Activated naive CD8-positive, alpha-beta T cell treated with anti-CD3 and anti-CD28 coated beads, Interleukin-2, amount 50 U/mL, for 24 hours (primary cell): Measurements from ENCODE around the gene SYNDIG1.

Experiments
- ATAC-seq: fragments of 150-1000 bp; cut with Tn5 transposase; one replicate; pipeline ENCODE4 v1.10.0; 2021
- DNase-seq: peaks from one replicate; pipeline ENCODE4 v3.0.0; 2021
- H3K27ac Mint-ChIP-seq: one replicate; pipeline ENCODE4 v1.8.0; 2021; ENCODE audit warnings: mild to moderate bottlenecking, mixed read lengths
- H3K27me3 Mint-ChIP-seq: one replicate; pipeline ENCODE4 v1.8.0; 2021; ENCODE audit warnings: mixed read lengths
- H3K36me3 Mint-ChIP-seq: one replicate; pipeline ENCODE4 v1.8.0; 2021; ENCODE audit warnings: low read depth, mixed read lengths
- H3K4me1 Mint-ChIP-seq: one replicate; pipeline ENCODE4 v1.8.0; 2021; ENCODE audit warnings: mixed read lengths
- H3K4me3 Mint-ChIP-seq: one replicate; pipeline ENCODE4 v1.8.0; 2021; ENCODE audit warnings: mild to moderate bottlenecking, moderate library complexity, mixed read lengths
- H3K9me3 Mint-ChIP-seq: one replicate; pipeline ENCODE4 v1.8.0; 2021; ENCODE audit warnings: mixed read lengths

Gene SYNDIG1

DNA sequence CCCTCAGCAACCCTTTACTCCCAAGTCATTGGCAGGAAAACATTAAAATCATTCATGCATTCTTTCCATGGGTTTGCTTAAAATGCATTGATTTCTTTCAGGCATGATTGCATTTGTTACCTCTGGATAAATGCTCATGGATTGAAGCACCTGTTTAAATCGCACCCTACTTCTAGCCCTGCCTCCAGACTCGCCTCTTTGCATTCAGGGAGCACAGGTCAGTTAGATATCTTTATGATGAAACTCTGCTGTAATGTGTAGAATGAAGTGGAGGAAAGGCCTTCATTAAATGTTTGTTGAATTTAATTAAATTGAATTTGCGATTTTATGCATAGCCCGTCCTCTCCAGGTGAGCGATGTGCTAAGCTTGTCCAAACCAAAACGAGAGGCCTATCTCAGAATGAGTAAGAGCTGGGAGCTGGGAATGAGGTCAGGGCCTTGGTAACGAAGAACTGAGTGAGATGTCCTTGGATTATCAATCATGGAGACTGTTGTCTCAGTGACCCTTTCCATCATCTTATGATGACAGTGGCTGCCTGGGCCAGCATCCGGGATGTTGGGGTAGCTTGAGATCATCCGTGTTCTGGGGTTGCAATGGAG lies 210.1 kb downstream of the SYNDIG1 start:
- Mint-ChIP-seq H3K4me1 (no peaks in the 10 kb centered on the region), H3K27ac (no peak overlapping the region), H3K9me3 (no peaks in the 10 kb centered on the region), H3K27me3 (no peaks in the 10 kb centered on the region), H3K36me3 (no peaks in the 10 kb centered on the region), H3K4me3 (no peak overlapping the region)
- ATAC-seq (no peak), DNase-seq (no peak)

DNA sequence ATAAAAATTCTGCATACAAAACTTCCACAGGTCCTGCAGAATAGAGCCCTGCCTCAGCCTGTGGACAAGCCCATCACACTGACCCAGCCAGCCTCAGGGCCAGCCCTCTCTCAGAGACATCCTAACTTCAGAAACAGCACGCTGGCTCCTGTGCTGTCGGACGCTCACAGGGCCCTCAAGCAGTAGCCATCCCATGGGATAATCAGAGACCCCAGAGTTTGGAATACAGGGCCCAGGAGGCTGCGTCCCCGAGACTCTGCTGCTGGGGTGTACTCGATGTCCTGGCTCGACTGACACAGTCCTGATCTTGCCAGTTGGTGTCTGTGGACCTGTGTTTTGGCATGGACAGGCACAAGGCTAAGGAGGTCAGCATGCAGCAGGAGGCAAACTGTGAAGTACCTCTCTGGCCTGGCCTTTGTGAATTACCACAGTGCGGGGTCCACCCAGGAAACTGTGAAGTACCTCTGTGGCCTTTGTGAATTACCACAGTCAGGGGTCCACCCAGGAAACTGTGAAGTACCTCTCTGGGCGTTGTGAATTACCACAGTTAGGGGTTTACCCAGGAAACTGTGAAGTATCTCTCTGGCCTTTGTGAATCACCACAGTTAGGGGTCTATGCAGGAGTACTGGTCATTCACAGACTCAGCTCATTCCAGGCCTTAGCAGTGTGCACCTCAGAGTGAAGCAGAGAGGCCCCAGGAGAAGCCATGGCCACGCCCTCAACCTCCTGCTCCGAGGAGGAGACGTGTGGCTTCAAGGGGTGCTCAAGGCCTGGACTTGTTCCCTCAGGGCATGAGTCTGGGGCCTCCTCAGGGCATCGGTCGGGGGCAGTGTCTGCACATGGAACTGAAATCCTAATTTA lies 212.4 kb downstream of the SYNDIG1 start:
- H3K27ac Mint-ChIP-seq: no peak overlapping the region
- ATAC-seq: peak; percentile 35
- no peak for DNase-seq
- no peaks in the 10 kb centered on the region for H3K4me1 Mint-ChIP-seq
- no peaks in the 10 kb centered on the region for H3K36me3 Mint-ChIP-seq
- H3K9me3 Mint-ChIP-seq: no peaks in the 10 kb centered on the region
- H3K4me3 Mint-ChIP-seq: no peak overlapping the region
- H3K27me3 Mint-ChIP-seq: no peaks in the 10 kb centered on the region

DNA sequence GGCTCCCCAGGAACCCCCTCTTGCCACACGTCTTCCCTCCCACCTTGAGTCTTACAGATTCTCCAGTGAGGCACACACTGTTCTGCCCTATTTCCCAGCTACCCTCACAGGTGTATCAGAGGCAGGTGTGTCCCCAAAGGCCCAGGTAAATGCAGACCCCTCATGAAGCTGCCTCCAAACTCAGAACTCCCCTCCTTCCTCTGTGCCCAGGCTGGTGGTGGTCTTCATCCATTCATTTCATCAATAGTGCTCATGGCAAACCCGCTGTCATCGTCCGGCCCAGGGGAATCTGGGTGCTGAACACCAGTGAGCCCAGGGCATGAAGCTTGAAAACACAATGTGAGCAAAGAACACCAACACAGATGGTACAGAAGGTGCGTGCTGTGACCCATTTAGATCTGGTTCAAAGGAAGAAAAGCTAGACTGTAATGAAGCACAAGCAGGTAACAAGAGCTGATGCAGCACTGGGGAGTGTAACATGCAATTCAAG lies 213.1 kb downstream of the SYNDIG1 start:
- no peaks in the 10 kb centered on the region for H3K27me3 Mint-ChIP-seq
- H3K27ac Mint-ChIP-seq: no peak overlapping the region
- no peaks in the 10 kb centered on the region for H3K9me3 Mint-ChIP-seq
- no peak overlapping the region for H3K4me3 Mint-ChIP-seq
- no peak for ATAC-seq
- no peaks in the 10 kb centered on the region for H3K4me1 Mint-ChIP-seq
- DNase-seq: no peak
- H3K36me3 Mint-ChIP-seq: no peaks in the 10 kb centered on the region

DNA sequence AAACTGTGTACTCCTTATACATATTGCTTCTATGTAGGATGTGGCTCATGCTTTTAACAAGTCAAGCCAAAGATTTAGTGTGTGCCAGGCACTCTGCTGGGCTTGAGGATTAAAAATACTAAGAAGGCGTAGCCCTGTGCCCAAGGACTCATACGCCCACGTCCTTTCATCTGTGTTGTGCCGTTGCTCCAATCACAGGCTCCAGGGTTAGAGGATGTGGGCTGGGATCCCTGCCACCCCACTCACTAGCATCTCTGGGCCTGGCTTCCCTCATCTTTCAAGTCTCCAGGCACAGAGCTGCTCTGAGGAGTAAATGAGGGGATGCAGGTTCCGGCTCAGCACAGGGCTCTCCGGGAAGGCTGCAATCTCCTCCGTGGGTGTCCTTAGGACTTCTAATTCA lies 214.2 kb downstream of the SYNDIG1 start:
- ATAC-seq (no peak), DNase-seq (no peak)
- Mint-ChIP-seq H3K27ac (no peak overlapping the region), H3K4me1 (no peaks in the 10 kb centered on the region), H3K27me3 (no peaks in the 10 kb centered on the region), H3K4me3 (no peak overlapping the region), H3K36me3 (no peaks in the 10 kb centered on the region), H3K9me3 (no peaks in the 10 kb centered on the region)

DNA sequence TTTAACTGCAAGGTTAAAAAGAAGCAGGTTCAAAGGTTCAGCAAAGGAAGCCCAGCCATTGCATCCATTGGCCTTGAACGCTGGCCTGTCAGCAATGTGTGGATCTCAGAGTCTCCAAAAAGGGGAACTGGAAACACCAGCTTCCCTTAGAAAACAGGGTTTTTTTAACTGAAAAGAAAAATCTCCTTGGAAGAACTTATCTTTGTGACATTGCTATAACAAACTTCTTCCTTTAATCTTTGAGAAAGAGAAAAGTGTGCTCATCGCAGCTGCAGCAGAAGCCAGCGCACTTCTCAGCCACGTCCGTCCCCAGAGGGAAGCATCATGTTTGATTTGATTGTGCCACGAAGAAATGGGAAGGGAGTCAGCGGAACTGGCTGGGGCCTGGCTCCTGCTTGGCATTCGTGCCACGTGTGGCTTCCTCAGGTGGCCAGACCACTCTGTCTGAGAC lies 215.0 kb downstream of the SYNDIG1 start:
- H3K27me3 Mint-ChIP-seq: no peaks in the 10 kb centered on the region
- H3K27ac Mint-ChIP-seq: no peak overlapping the region
- no peak overlapping the region for H3K4me3 Mint-ChIP-seq
- ATAC-seq (no peak), DNase-seq (no peak)
- H3K36me3 Mint-ChIP-seq: peaks cover 1% of the 10 kb centered on the region
- H3K4me1 Mint-ChIP-seq: no peaks in the 10 kb centered on the region
- no peaks in the 10 kb centered on the region for H3K9me3 Mint-ChIP-seq

DNA sequence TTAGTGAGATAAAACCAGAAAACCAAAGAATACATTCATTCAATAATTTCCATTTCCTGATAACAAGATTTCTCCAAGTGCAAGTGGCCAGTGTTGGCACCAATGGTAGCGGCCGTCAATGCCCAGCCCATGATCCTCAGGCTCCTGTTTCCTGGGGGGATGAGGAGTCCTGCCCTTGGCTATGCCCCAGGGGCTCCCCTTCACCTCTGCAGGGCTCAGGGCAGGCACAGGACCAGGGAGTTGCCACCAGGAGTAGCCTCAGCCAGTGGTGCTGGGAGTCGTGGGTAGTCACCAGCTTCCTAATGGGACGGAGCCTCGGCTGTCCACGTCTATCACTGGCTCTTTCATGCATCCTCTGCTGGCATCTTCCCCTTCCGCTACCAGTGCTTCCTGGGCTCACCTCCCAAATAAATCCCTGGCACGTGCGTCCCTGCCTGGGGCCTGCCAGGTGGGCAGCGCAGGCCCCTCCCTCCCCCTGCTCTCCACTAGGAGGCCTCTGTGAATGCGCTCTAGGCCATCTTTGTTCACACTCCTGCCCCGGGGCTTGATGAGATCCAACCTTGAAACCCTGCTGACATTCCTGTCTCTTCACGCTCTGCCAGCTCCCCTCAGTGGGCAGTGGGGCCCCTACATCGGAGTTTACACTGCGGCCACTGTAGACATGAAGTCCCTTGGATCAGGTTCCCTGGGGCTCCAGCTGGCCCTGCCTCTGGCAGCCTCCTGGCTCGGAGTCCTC lies 215.7 kb downstream of the SYNDIG1 start:
- Mint-ChIP-seq H3K4me1 (no peaks in the 10 kb centered on the region), H3K9me3 (no peaks in the 10 kb centered on the region), H3K36me3 (peaks cover 1% of the 10 kb centered on the region), H3K27ac (no peak overlapping the region), H3K27me3 (peaks cover 2% of the 10 kb centered on the region), H3K4me3 (no peak overlapping the region)
- ATAC-seq (no peak), DNase-seq (no peak)

DNA sequence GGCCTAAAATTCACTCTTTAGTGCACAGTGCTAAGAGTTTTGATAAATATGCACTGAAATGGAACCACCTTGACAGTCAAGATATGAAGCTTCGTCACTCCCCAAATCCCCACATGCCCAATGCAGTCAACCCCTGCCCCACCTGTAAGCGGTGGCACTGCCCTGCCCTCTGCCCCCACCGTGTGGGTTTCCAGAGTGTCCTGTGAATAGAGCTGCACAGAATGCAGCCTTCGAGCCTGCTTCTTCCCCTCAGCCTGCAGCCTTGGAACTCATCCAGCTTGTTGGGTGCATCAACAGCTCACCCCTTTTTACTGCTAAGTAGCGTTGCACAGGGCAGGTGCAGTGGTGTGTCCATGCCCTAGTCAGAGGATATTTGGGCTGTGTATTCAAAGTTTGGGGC lies 216.3 kb downstream of the SYNDIG1 start:
- Mint-ChIP-seq H3K27me3 (peaks cover 2% of the 10 kb centered on the region), H3K4me3 (no peak overlapping the region), H3K9me3 (no peaks in the 10 kb centered on the region), H3K36me3 (peaks cover 1% of the 10 kb centered on the region), H3K27ac (no peak overlapping the region), H3K4me1 (no peaks in the 10 kb centered on the region)
- DNase-seq: no peak
- ATAC-seq: no peak

DNA sequence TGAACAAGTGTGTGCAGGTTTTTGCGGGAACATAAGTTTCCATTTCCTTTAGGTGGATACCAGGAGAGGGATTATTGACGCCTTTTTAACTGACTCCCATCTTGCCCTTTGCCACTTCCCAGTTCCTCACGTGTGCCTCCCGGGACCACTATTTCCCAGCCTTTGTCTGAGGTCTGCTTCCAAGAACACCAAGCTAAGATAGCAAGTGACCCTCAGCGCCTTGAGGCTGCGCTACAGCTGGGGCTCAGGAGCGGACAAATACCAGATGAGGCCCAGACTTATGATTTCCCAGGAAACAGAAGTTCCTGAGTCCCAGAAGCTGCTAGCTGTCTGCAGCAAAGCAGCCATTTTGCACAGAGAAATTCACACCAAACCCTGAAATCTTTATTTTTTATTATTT lies 216.7 kb downstream of the SYNDIG1 start:
- DNase-seq: no peak
- H3K27me3 Mint-ChIP-seq: peaks cover 2% of the 10 kb centered on the region
- no peaks in the 10 kb centered on the region for H3K4me1 Mint-ChIP-seq

DNA sequence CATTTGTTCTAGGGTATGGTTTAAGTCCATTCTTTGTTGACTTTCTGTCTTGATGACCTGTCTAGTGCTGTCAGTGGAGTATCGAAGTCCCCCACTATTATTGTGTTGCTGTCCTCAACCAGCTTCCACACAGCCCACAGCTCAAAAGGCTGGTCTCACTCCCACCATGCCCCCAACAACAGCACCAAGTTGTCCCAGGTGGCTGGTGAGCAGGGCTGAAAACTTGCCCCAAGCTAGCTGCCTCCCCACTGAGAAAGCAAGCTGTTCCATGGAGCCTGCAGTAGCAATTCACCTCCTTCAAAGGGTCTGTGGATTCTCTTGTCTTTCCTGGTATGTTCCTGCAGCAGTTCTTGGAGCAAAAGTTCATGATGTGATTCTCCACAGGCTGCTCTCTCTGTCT lies 221.0 kb downstream of the SYNDIG1 start:
- peaks cover 1% of the 10 kb centered on the region for H3K36me3 Mint-ChIP-seq
- H3K4me3 Mint-ChIP-seq: no peak overlapping the region
- no peaks in the 10 kb centered on the region for H3K9me3 Mint-ChIP-seq
- H3K27ac Mint-ChIP-seq: no peak overlapping the region
- DNase-seq (no peak), ATAC-seq (no peak)
- peaks cover 5% of the 10 kb centered on the region for H3K27me3 Mint-ChIP-seq
- no peaks in the 10 kb centered on the region for H3K4me1 Mint-ChIP-seq

More for the DNA sequence above, 216.7 kb downstream of the SYNDIG1 start:
- peaks cover 1% of the 10 kb centered on the region for H3K36me3 Mint-ChIP-seq
- ATAC-seq: no peak
- H3K4me3 Mint-ChIP-seq: no peak overlapping the region
- no peaks in the 10 kb centered on the region for H3K9me3 Mint-ChIP-seq
- H3K27ac Mint-ChIP-seq: no peak overlapping the region

DNA sequence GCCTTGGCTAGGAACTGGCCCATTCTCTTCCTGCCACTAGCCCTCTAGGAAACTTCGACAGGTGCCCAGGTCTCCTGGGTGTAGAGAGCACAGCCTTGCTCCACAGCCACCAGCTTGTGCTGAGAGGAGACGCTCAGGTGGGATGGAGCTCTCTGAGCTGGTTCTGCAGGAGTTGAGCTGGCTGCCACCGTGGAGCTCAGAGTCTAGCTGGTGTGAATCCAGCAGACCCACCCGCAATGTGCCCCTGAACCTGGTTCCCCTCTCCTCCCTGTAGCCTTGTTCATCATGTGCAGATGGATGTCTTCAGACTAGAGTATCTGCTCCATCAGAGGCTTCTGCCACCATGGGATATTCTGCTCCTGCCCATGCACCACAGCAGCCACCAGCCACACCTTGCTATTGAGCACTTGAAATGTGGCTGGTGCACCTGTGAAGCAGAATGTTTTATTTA lies 222.5 kb downstream of the SYNDIG1 start:
- ATAC-seq (no peak), DNase-seq (no peak)
- H3K9me3 Mint-ChIP-seq: no peaks in the 10 kb centered on the region
- H3K36me3 Mint-ChIP-seq: peaks cover 1% of the 10 kb centered on the region
- H3K4me1 Mint-ChIP-seq: no peaks in the 10 kb centered on the region
- H3K27me3 Mint-ChIP-seq: peaks cover 5% of the 10 kb centered on the region
- H3K4me3 Mint-ChIP-seq: no peak overlapping the region
- no peak overlapping the region for H3K27ac Mint-ChIP-seq

DNA sequence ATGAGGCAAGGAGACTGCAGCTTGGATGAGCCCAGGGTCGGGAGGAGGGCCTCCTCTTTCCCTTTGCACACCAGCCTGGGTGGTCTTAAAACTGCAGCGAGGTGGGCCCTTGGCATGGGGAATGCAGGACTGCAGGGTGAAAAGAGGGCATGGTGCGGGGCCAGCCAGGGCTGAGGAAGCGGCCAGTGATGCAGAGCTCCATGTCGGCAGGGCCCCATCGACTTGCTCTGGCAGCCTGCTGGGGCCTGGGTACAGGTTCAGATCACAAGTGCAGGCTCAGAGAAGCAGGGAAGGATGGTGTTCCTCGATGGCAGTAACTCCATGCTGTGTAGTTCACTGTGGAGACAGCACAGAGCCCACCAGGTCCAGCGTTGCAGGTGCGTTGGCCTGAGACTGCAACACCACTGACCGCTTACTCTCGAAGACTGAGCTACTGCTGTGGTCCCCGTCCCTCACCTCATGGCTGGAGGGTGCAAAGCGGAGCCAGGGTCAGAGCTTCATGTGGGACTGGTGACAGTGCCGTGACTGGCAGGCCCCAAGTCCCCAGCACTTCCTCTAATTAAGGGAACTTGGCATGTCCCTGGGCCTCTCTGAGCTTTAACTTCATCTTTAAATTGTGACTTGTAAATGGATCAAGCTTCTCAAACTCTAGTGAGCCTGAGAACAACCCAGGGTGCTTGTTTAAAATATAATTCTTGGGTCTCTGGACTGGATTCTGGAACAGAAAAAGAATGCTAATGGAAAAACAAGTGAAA lies 223.2 kb downstream of the SYNDIG1 start:
- DNase-seq: no peak
- ATAC-seq: no peak
- H3K4me1 Mint-ChIP-seq: no peaks in the 10 kb centered on the region
- no peak overlapping the region for H3K4me3 Mint-ChIP-seq
- H3K36me3 Mint-ChIP-seq: peaks cover 1% of the 10 kb centered on the region
- H3K9me3 Mint-ChIP-seq: no peaks in the 10 kb centered on the region
- no peak overlapping the region for H3K27ac Mint-ChIP-seq
- H3K27me3 Mint-ChIP-seq: peaks cover 5% of the 10 kb centered on the region

DNA sequence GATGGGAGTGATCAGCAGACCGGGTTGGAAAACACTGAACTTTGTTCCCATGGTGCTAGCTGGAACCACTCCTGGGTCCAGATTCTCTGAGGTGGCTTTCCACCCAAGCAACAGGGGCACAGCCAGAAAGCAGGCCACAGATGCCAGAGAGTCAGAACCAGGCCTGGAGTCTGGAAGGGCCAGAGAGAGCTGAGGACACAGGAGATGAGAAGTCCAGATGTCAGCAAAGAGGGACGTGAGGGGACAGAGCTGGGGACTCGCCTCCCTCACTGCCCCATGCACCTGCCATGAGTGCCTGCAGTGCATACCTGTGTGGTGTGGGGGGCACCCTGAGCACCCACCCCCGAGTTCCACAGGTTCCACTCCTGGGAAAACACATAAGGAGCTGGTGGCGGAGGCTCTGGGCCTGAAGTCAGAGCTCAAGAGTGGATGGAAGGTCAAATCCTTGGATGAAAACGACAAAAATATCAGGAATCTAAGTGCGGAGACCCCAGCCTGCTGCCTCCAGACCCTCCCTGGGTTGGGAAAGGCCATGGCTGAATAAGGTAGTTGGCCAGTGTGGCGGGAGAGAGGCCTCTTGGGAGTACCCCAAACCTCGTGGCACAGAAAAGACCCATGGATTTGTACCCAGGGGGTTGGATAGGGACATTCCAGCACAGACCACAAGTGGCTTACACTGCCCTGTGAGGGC lies 224.2 kb downstream of the SYNDIG1 start:
- peaks cover 1% of the 10 kb centered on the region for H3K36me3 Mint-ChIP-seq
- H3K4me1 Mint-ChIP-seq: no peaks in the 10 kb centered on the region
- DNase-seq (no peak), ATAC-seq (no peak)
- H3K27ac Mint-ChIP-seq: no peak overlapping the region
- H3K27me3 Mint-ChIP-seq: peaks cover 5% of the 10 kb centered on the region
- H3K4me3 Mint-ChIP-seq: no peak overlapping the region
- no peaks in the 10 kb centered on the region for H3K9me3 Mint-ChIP-seq

DNA sequence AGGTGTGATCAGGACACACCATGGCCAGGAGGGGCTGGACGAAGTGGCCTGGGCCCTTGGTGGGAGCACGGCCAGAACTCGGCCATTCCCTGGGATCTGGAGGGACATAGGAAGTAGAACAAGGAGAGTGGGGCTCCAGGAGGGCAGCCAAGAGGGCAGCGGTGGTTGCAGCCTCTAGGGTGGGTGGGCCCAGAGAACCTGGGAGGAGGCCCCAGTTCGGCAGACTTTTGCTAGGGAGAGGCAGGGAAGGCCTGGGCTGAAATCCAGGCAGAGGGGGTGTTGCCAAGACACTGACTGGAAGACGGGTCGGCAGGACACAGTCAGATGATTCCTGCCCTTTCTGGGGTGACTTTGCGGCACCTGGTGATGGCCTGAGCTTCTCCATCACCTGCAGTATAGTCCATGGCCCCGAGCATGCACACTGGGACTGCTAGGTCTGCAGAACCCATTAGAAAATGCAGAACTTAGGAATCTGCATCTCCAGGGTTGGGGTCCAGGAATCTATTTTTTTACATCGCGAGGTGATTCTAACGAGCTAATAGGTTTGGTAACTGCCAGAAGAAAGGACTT lies 224.8 kb downstream of the SYNDIG1 start:
- no peaks in the 10 kb centered on the region for H3K4me1 Mint-ChIP-seq
- ATAC-seq (no peak), DNase-seq (no peak)
- no peaks in the 10 kb centered on the region for H3K36me3 Mint-ChIP-seq
- no peak overlapping the region for H3K27ac Mint-ChIP-seq
- H3K9me3 Mint-ChIP-seq: no peaks in the 10 kb centered on the region
- H3K4me3 Mint-ChIP-seq: no peak overlapping the region
- peaks cover 5% of the 10 kb centered on the region for H3K27me3 Mint-ChIP-seq
